T-helper 2 cell treated with Interferon-gamma antibody and Interleukin-4, amounts not matched to agents 5 μg/mL and 100 μg/mL, for 36 hours (primary cell): ENCODE data around the gene STAG3.
"Not testable (repeated sequence)": the region's sequence is repeated elsewhere in the genome, so short reads cannot be mapped to it uniquely, and the experiment has no call there.

ENCODE experiments used
- DNase-seq: peaks from one replicate; pipeline ENCODE4 v3.0.0; 2021; ENCODE audit warnings: low spot score
- H3K27ac Mint-ChIP-seq: one replicate; pipeline ENCODE4 v1.8.0; 2021; ENCODE audit warnings: mild to moderate bottlenecking, mixed read lengths
- H3K27me3 Mint-ChIP-seq: one replicate; pipeline ENCODE4 v1.8.0; 2021; ENCODE audit warnings: low read depth, mixed read lengths
- H3K36me3 Mint-ChIP-seq: one replicate; pipeline ENCODE4 v1.8.0; 2021; ENCODE audit warnings: low read depth, mixed read lengths
- H3K4me1 Mint-ChIP-seq: one replicate; pipeline ENCODE4 v1.8.0; 2021; ENCODE audit warnings: low read depth, mixed read lengths
- H3K4me3 Mint-ChIP-seq: one replicate; pipeline ENCODE4 v1.8.0; 2022; ENCODE audit warnings: mild to moderate bottlenecking, moderate library complexity, mixed read lengths
- H3K9me3 Mint-ChIP-seq: one replicate; pipeline ENCODE4 v1.8.0; 2021; ENCODE audit warnings: mixed read lengths

Gene STAG3

DNA sequence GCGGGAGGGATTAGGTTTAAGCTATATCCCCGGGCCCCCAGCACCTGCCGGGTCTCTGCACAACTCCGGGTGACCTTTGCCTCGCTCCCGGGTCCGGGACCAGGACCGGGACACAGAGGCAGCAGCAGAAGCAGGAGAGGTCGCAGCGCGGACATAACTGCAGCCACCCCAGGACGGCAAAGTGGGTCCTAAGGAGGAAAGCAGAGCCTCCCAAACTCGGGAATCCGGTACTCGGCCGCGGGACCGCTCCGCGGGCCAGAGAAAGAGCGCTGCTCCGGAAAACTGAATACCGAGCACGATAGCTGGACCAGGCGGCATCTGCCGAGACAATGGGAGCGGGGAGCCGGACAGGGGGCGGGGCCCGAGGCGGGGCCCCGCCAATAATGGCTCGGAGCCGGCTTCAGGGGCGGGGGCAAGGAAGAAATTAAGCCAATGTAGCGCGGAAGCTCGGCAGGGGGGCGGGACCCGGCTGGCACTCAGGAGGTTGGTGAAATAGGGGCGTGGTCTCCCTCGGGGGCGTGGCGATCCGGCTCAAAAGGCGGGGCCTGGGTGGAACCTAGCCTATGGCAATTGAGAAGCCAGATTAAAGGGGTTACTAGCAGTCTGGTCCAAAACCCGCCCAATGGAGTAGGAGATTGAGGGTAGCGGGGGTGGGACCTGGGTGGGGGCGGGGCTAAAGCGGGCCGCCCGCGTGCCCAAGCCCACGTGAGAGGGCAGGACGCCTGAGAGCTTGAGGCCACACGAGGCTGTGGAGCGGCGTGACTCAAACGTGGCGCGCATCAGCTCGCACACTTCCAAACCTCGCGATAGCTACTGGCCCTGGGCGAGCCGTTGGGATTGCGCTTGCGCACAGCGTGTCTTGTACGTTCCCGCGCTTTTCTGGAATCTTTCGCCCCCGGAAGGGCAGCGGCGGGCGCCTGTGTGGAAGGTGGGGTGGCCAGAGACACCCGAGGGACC is at the start of gene STAG3, which contains the start of gene GPC2:
TSS of gene STAG3 (plus strand) at position 874 of the 957 bp plus-strand sequence. CDS start 2,639 bp downstream, outside the sequence.
TSS of gene GPC2 (minus strand) at position 337 of the 957 bp plus-strand sequence. CDS start at position 155, 182 bp downstream.
- Mint-ChIP-seq H3K4me3 (peak within 1 kb of the TSS; percentile 83), H3K27ac (peak within 1 kb of the TSS; percentile 73), H3K4me1 (peaks cover 36% of the 10 kb centered on the region), H3K36me3 (peaks cover 15% of the 10 kb centered on the region), H3K27me3 (no peaks in the 10 kb centered on the region), H3K9me3 (peaks cover 4% of the 10 kb centered on the region)
- DNase-seq: peak; percentile 98

GRCh38 chr7:100128637-100128963 is 49.1 kb upstream of the STAG3 start:
- Mint-ChIP-seq H3K9me3 (no peaks in the 10 kb centered on the region), H3K27me3 (no peaks in the 10 kb centered on the region), H3K36me3 (peaks cover 11% of the 10 kb centered on the region), H3K4me3 (peak overlapping the region; percentile 75), H3K4me1 (peaks cover 21% of the 10 kb centered on the region), H3K27ac (peak overlapping the region; percentile 65)
- no peak for DNase-seq

GRCh38 chr7:100130220-100130607 is 47.5 kb upstream of the STAG3 start:
- H3K36me3 Mint-ChIP-seq, H3K4me3 Mint-ChIP-seq, DNase-seq, H3K27ac Mint-ChIP-seq, H3K9me3 Mint-ChIP-seq, H3K27me3 Mint-ChIP-seq: not testable (repeated sequence)
- H3K4me1 Mint-ChIP-seq: peaks cover 11% of the 10 kb centered on the region

DNA sequence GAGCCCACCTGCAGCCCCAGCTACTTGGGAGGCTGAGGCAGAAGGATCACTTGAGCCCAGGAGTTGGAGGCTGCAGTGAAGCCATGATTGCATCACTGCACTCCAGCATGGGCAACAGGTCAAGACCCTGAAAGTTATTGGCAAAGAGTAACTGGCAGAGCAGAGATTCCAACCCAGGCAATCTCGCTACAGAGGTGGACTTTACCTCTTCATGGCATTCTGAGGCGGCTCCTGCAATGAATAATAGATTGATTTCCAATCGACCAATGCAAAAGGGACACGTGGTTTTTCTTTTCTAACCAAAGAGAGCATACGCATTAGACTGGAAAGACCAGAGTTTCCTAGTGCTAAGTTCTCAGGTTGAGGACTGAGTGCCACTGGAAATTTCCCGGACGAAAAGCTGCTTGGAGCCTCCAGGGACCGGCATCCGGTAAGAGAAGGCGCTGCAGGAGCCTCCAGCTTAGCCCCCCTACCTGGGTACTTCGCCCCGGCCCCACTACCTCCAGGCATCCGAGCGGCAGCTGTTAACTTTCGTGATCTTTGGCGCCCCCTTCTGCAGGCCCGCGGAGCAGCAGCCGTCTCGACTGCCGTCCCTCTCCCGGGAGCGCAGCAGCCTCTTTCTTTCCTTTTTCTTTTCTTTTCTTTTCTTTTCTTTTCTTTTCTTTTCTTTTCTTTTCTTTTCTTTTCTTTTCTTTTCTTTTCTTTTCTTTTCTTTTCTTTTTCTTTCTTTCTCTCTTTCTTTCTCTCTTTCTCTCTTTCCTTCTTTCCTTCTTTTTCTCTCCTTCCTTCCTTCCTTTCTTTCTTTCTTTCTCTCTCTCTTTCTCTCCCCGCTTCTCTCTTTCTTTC is 46.9 kb upstream of the STAG3 start:
- Mint-ChIP-seq H3K4me3 (peak overlapping the region; percentile 24), H3K27me3 (peaks cover 2% of the 10 kb centered on the region), H3K4me1 (peaks cover 8% of the 10 kb centered on the region), H3K27ac (no peak overlapping the region), H3K36me3 (no peaks in the 10 kb centered on the region), H3K9me3 (no peaks in the 10 kb centered on the region)
- peak; percentile 75 for DNase-seq

GRCh38 chr7:100132126-100132525 is 45.6 kb upstream of the STAG3 start:
- Mint-ChIP-seq H3K27me3 (peaks cover 2% of the 10 kb centered on the region), H3K4me1 (peaks cover 8% of the 10 kb centered on the region), H3K9me3 (no peaks in the 10 kb centered on the region), H3K27ac (no peak overlapping the region), H3K4me3 (no peak overlapping the region), H3K36me3 (no peaks in the 10 kb centered on the region)
- no peak for DNase-seq

GRCh38 chr7:100132697-100133151 is 45.0 kb upstream of the STAG3 start:
- DNase-seq: peak; percentile 54
- H3K27ac Mint-ChIP-seq: no peak overlapping the region

DNA sequence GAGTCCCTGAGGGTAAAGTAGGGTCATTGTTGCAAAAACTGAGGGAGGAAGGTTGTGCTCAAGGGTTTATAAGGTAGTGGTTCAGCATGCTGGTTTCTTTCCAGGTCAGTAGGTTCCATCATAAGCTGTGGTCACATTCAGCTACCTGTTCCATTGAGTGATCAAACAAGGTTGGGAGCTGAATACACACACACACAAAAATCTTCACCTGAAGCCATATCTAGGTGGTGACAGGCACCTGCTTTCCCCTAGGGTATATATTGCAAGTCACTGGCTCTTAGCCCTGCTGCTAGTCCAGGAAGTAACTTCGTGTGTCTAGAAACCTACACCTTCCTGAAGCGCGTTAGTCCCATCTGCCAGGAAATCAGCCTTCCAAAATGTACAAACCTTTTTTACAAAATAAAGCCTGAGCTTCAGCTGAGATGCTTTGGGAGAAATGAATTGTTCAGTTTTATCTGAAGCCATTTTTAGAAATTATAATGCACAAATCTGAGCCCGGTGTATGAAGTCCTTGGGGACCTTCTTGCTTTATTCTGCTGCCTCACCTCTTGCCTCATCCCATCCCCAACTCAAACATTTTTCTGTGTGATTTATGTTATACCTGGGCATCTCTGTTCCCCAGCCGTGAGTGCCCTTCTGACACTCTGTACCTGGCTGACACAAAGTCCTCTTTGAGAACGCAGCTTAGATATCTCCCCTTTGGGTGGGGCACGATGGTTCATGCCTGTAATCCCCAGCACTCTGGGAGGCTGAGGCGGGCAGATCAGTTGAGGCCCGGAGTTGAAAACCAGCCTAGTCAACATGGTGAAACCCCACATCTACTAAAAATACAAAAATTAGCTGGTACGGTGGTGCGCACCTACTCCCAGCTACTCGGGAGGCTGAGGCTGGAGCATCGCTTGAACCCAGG is 39.6 kb upstream of the STAG3 start:
- DNase-seq: no peak
- H3K4me3 Mint-ChIP-seq: no peak overlapping the region
- H3K27me3 Mint-ChIP-seq: peaks cover 2% of the 10 kb centered on the region
- H3K36me3 Mint-ChIP-seq: no peaks in the 10 kb centered on the region
- peaks cover 16% of the 10 kb centered on the region for H3K4me1 Mint-ChIP-seq
- peak overlapping the region; percentile 56 for H3K27ac Mint-ChIP-seq
- no peaks in the 10 kb centered on the region for H3K9me3 Mint-ChIP-seq

More at GRCh38 chr7:100132697-100133151, 45.0 kb upstream of the STAG3 start:
- Mint-ChIP-seq H3K36me3 (no peaks in the 10 kb centered on the region), H3K4me1 (peaks cover 10% of the 10 kb centered on the region), H3K9me3 (no peaks in the 10 kb centered on the region), H3K27me3 (peaks cover 2% of the 10 kb centered on the region), H3K4me3 (no peak overlapping the region)

- peak overlapping the region; percentile 34 for H3K27ac Mint-ChIP-seq
- peaks cover 18% of the 10 kb centered on the region for H3K4me1 Mint-ChIP-seq
- no peaks in the 10 kb centered on the region for H3K36me3 Mint-ChIP-seq
- H3K9me3 Mint-ChIP-seq: no peaks in the 10 kb centered on the region
- no peak for DNase-seq
- H3K27me3 Mint-ChIP-seq: no peaks in the 10 kb centered on the region
- no peak overlapping the region for H3K4me3 Mint-ChIP-seq
Measured at GRCh38 chr7:100141555-100141949, 36.2 kb upstream of the STAG3 start.

GRCh38 chr7:100142461-100142860 is 35.3 kb upstream of the STAG3 start:
- Mint-ChIP-seq H3K36me3 (no peaks in the 10 kb centered on the region), H3K4me1 (peaks cover 18% of the 10 kb centered on the region), H3K9me3 (no peaks in the 10 kb centered on the region), H3K4me3 (no peak overlapping the region), H3K27me3 (no peaks in the 10 kb centered on the region), H3K27ac (no peak overlapping the region)
- DNase-seq: no peak

DNA sequence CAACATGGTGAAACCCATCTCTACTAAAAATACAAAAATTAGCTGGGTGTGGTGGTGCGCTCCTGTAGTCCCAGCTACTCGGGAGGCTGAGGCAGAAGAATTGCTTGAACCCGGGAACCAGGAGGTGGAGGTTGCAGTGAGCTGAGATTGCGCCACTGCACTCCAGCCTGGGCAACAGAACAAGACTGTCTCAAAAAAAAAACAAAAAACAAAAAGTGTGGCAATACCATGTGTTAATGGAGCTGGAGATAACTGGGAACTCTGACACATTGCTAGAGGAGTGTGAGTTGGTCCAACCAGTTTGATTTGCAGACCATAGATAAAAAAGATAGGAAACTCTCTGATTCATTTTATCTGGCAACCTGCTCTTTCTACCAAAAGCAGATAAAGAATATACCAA is 31.4 kb upstream of the STAG3 start:
- not testable (repeated sequence) for DNase-seq, H3K4me3 Mint-ChIP-seq
- H3K4me1 Mint-ChIP-seq: peaks cover 22% of the 10 kb centered on the region

DNA sequence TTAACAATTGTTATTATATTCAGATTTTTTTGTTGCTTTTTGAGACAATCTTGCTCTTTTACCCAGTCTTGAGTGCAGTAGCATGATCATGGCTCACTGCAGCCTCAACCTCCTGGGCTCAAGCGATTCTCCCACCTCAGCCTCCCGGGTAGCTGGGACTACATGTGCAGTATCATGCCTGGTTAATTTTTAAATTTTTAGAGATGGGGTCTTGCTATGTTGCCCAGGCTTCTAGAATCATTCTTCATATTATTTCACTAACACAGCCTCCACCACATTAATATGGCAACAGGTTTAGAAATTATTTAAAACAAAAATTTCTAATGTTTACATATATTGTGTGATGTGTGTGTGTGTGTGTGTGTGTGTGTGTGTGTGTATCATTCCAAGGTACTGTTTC is 30.4 kb upstream of the STAG3 start:
- H3K4me3 Mint-ChIP-seq: no peak overlapping the region
- peaks cover 24% of the 10 kb centered on the region for H3K4me1 Mint-ChIP-seq
- no peak for DNase-seq
- H3K9me3 Mint-ChIP-seq: no peaks in the 10 kb centered on the region
- H3K27ac Mint-ChIP-seq: no peak overlapping the region
- H3K27me3 Mint-ChIP-seq: no peaks in the 10 kb centered on the region
- H3K36me3 Mint-ChIP-seq: peaks cover 19% of the 10 kb centered on the region

More for the DNA sequence above, 31.4 kb upstream of the STAG3 start:
- H3K27ac Mint-ChIP-seq, H3K27me3 Mint-ChIP-seq, H3K9me3 Mint-ChIP-seq: not testable (repeated sequence)
- peaks cover 12% of the 10 kb centered on the region for H3K36me3 Mint-ChIP-seq

DNA sequence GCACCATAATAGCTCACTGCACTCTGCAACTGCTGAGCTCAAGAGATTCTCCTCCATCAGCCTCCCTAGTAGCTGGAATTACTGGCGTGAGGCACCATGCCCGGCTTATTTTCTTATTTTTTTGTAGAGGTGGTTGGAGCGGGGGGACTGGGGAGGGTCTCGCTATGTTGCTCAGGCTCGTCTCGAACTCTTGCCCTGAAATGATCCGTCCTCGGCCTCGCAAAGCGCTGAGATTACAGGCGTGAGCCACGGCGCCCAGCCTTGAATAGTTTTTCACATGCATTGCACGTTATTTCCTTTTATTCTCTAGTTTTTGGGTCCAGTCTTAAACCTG is 29.5 kb upstream of the STAG3 start:
- Mint-ChIP-seq H3K27ac (peak overlapping the region; percentile 98), H3K27me3 (no peaks in the 10 kb centered on the region), H3K4me3 (peak overlapping the region; percentile 99), H3K9me3 (no peaks in the 10 kb centered on the region), H3K4me1 (peaks cover 30% of the 10 kb centered on the region), H3K36me3 (peaks cover 23% of the 10 kb centered on the region)
- DNase-seq: no peak
